Testis (tissue), 2 donors: Measurements from ENCODE around the gene ATP1A1.

Experiments used
- POLR2A ChIP-seq: fragments of 450-650 bp; IDR thresholded peaks from one replicate; pipeline ENCODE4 v1.6.1; 2017; ENCODE audit warnings: antibody characterized with exemption, mild to moderate bottlenecking, moderate library complexity
- TF ChIP-seq, protein P1 (sequence below), 3 experiments: fragments of 450-650 bp in 2 of 3; fragments of 200-600 bp in 1 of 3; sonication (generic) in 1 of 3; IDR thresholded peaks; one replicate each; pipeline ENCODE4 v1.5.1; 2016 to 2019; ENCODE audit warnings: antibody characterized with exemption in 3 of 3, mild to moderate bottlenecking in 2 of 3, moderate library complexity in 1 of 3

DNA sequence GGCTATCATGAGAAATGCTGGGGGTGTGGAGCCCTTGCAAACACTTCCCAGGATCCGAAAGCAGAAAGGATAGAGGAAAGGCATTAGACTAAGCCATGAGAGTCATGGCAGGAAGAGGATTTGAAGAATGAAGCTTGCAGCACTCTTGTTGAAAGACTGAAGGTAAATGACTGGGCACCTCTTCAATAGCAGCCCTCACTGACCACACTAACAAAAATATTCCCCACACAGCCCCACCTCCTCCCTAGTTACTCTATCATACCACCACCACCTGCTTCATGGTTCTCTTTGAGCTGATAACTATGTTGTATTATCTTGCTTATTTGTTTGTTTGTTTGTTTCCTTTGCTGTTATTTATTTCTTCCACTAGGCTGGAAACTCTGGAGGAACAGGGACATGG lies 13.2 kb upstream of the ATP1A1 start:
- TF ChIP-seq, protein P1, sequence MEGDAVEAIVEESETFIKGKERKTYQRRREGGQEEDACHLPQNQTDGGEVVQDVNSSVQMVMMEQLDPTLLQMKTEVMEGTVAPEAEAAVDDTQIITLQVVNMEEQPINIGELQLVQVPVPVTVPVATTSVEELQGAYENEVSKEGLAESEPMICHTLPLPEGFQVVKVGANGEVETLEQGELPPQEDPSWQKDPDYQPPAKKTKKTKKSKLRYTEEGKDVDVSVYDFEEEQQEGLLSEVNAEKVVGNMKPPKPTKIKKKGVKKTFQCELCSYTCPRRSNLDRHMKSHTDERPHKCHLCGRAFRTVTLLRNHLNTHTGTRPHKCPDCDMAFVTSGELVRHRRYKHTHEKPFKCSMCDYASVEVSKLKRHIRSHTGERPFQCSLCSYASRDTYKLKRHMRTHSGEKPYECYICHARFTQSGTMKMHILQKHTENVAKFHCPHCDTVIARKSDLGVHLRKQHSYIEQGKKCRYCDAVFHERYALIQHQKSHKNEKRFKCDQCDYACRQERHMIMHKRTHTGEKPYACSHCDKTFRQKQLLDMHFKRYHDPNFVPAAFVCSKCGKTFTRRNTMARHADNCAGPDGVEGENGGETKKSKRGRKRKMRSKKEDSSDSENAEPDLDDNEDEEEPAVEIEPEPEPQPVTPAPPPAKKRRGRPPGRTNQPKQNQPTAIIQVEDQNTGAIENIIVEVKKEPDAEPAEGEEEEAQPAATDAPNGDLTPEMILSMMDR (IDR thresholded peaks at IDR 0.05): no peak
- TF ChIP-seq POLR2A: no peak
